Muscle layer of colon (tissue), 2 donors: ENCODE measurements around the gene TGFB3.

Experiments used
- H3K27ac ChIP-seq: one replicate; pipeline ENCODE4 v1.7.0; 2013; ENCODE audit warnings: low read depth, mild to moderate bottlenecking, low read length, moderate library complexity
- H3K27me3 ChIP-seq, 2 donors: one replicate each; pipeline ENCODE4 v1.7.0; 2013; ENCODE audit warnings: low read length in 2 of 2, mild to moderate bottlenecking in 2 of 2; ENCODE audit not compliant: insufficient read depth in 2 of 2, control insufficient read depth in 1 of 2
- H3K36me3 ChIP-seq: one replicate; pipeline ENCODE4 v1.7.0; 2013; ENCODE audit warnings: mild to moderate bottlenecking, low read length; ENCODE audit not compliant: insufficient read depth
- H3K4me1 ChIP-seq: one replicate; pipeline ENCODE4 v1.7.0; 2013; ENCODE audit warnings: mild to moderate bottlenecking, low read length; ENCODE audit not compliant: insufficient read depth
- H3K4me3 ChIP-seq, 2 donors: one replicate each; pipeline ENCODE4 v1.7.0; 2013; ENCODE audit warnings: low read length in 2 of 2, low read depth in 1 of 2, mild to moderate bottlenecking in 1 of 2, moderate library complexity in 1 of 2
- H3K9ac ChIP-seq: one replicate; pipeline ENCODE4 v1.7.0; 2013; ENCODE audit warnings: low read length
- H3K9me3 ChIP-seq: one replicate; pipeline ENCODE4 v1.7.0; 2013; ENCODE audit warnings: mild to moderate bottlenecking, low read length
- donor health status: abdominal sarcoma.
- donor health status: Adenocarcinoma of cecum.

TGFB3 gene

DNA sequence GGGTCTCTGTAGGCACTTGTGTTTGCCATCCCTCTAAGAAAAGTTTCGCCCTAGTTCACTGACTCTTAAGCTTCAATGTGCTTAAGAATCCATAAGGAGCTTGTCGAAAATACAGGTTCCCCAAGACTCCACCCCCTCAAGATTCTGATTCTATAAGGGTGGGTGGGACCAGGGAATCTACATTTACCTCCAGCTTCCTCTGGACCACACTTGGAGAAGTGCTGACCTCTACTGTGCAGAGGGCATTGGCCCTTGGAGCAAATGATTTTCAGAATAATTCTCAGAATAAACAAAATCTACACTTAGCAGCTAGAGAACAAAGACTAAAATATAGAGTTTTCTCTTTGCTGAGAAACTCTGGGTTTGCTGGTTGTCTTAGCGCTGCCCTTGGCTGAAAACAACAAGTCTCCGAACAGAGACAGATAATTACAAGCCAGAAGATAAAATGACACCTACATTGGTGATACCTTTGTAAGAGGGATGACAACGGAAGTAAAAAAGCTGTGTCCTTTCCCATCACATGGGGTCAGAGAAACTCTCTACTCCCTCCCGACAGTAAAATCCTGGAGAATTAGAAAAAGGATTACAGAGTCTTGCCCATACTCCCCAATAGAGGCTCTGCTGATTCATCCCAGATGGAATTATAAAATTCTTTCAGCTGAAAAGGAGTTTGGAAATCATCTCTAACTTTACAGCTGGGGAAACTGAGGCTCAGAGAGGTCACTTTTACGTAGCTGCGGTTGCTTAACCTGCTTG, 4.8 kb downstream of the TGFB3 start:
- Histone ChIP-seq H3K27ac (no peak overlapping the region), H3K9me3 (no peaks in the 10 kb centered on the region), H3K4me1 (peaks cover 26% of the 10 kb centered on the region), H3K9ac (no peak overlapping the region), H3K4me3 (no peak overlapping the region), H3K36me3 (no peaks in the 10 kb centered on the region), H3K27me3 (no peaks in the 10 kb centered on the region)

DNA sequence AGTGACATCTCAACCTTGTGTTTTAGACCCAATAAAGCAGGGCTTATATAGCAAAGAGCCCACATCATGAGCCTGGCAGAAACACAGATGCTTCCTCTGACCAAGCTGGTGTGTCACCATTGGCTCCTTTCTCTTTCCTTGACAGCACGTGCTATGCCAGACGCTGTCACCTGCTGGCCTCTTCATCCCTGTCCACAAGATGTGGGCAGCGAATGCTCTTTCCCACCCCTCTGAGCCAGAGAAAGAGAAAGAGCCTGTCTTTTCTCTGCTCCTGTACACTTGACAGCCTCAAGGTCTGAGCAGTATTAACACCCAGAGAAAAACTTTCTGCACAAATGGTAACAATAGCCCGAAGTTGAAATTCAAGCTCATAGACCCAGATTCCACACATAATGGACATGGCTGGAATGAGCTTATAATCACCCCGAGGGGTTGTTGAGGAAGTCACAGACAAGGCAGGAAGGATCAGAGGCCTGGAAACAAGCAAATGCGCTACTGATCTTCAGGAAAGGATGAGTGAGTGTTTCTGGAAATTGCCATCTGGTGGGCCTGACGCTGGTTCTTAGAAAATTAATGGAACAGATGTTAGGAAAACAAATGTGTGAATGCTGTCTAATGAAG, 8.9 kb downstream of the TGFB3 start:
- Histone ChIP-seq H3K27ac (no peak overlapping the region), H3K4me3 (no peak overlapping the region)

GRCh38 chr14:75971509-75971908, 10.3 kb downstream of the TGFB3 start:
- Histone ChIP-seq H3K4me1 (no peaks in the 10 kb centered on the region), H3K27me3 (no peaks in the 10 kb centered on the region), H3K9me3 (no peaks in the 10 kb centered on the region), H3K4me3 (no peak overlapping the region), H3K36me3 (peaks cover 12% of the 10 kb centered on the region), H3K9ac (no peak overlapping the region), H3K27ac (no peak overlapping the region)

More for the DNA sequence above, 8.9 kb downstream of the TGFB3 start:
- Histone ChIP-seq H3K36me3 (peaks cover 10% of the 10 kb centered on the region), H3K4me1 (no peaks in the 10 kb centered on the region), H3K27me3 (no peaks in the 10 kb centered on the region), H3K9ac (no peak overlapping the region), H3K9me3 (no peaks in the 10 kb centered on the region)

- no peaks in the 10 kb centered on the region for H3K4me1 ChIP-seq
- no peak overlapping the region for H3K27ac ChIP-seq
- H3K9me3 ChIP-seq: no peaks in the 10 kb centered on the region
- H3K27me3 ChIP-seq: no peaks in the 10 kb centered on the region
- H3K9ac ChIP-seq: no peak overlapping the region
- H3K4me3 ChIP-seq: no peak overlapping the region
- H3K36me3 ChIP-seq: peaks cover 18% of the 10 kb centered on the region
Measured at GRCh38 chr14:75970989-75971388, 10.8 kb downstream of the TGFB3 start.

GRCh38 chr14:75969891-75970290, 11.9 kb downstream of the TGFB3 start:
- H3K4me3 ChIP-seq: no peak overlapping the region
- H3K36me3 ChIP-seq: peaks cover 29% of the 10 kb centered on the region
- no peaks in the 10 kb centered on the region for H3K27me3 ChIP-seq
- no peak overlapping the region for H3K27ac ChIP-seq
- H3K9me3 ChIP-seq: no peaks in the 10 kb centered on the region
- no peaks in the 10 kb centered on the region for H3K4me1 ChIP-seq
- no peak overlapping the region for H3K9ac ChIP-seq

DNA sequence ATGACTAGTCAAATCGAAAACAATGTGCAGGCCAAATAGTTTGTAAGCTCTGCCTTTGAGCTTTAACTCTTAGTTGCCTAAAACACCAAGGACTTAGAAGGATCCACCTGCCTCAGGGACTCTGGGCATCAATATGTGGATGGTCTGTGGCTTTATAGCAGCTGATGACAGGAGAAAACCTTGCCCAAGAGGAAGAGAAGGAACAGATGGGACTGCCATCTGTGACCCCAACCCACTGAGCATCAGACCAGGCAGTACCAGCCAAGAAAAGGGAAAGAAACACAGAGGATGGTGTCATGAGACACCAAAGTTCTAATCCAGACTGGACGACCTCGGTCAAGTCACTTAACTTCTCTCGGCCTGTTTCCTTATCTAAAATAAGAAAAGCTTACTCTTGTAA, 12.7 kb downstream of the TGFB3 start:
- Histone ChIP-seq H3K4me3 (no peak overlapping the region), H3K36me3 (peaks cover 32% of the 10 kb centered on the region), H3K27me3 (no peaks in the 10 kb centered on the region), H3K9me3 (no peaks in the 10 kb centered on the region), H3K4me1 (no peaks in the 10 kb centered on the region), H3K9ac (no peak overlapping the region), H3K27ac (no peak overlapping the region)

DNA sequence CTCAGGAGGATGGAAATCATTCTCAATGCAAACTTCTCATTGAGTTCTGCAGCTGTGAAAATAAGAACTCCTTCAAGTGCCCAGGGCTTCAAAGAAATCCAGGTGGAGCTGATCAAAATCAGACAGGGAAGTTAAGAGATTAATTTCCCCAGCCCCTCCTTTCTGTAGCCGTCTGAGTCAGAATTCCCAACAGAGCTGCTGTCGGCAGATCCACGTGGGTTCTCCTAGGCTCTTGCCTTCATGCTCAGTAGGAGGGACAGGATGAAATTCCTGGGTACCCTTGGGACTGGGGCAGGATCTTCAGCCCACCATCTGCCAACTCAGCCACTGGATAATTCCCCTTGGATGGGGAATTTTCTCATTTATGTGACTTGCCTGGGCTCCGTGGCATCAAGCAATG, 13.3 kb downstream of the TGFB3 start:
- no peaks in the 10 kb centered on the region for H3K9me3 ChIP-seq
- H3K4me3 ChIP-seq: no peak overlapping the region
- H3K9ac ChIP-seq: no peak overlapping the region
- no peak overlapping the region for H3K27ac ChIP-seq
- H3K4me1 ChIP-seq: no peaks in the 10 kb centered on the region
- H3K27me3 ChIP-seq: no peaks in the 10 kb centered on the region
- H3K36me3 ChIP-seq: peaks cover 34% of the 10 kb centered on the region

DNA sequence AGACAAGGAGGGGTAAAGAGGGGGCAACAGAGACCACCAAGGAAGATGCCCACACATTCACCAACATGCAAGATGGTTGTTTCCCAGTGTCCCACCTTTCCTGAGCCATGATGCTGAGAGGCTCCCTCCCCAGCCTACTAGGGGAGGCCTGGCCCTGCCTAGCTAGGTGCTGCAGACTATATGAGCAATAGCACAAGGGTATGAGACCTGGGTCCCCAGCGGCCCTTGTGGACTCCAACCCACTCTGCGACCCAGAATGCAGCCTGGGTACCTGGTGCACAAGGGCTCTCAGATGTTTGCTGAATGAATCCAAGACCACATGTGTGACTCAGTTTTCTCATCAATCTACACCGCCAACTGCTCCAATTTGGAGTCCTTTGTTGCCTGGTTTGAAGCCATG, 13.9 kb downstream of the TGFB3 start:
- no peak overlapping the region for H3K27ac ChIP-seq
- peaks cover 40% of the 10 kb centered on the region for H3K36me3 ChIP-seq
- H3K9ac ChIP-seq: no peak overlapping the region
- H3K4me3 ChIP-seq: no peak overlapping the region
- H3K9me3 ChIP-seq: no peaks in the 10 kb centered on the region
- H3K27me3 ChIP-seq: no peaks in the 10 kb centered on the region
- no peaks in the 10 kb centered on the region for H3K4me1 ChIP-seq

- Histone ChIP-seq H3K9ac (no peak overlapping the region), H3K27me3 (no peaks in the 10 kb centered on the region), H3K4me1 (no peaks in the 10 kb centered on the region), H3K4me3 (no peak overlapping the region), H3K27ac (no peak overlapping the region), H3K36me3 (peaks cover 56% of the 10 kb centered on the region), H3K9me3 (no peaks in the 10 kb centered on the region)
Measured at GRCh38 chr14:75961662-75962061, 20.1 kb downstream of the TGFB3 start.

DNA sequence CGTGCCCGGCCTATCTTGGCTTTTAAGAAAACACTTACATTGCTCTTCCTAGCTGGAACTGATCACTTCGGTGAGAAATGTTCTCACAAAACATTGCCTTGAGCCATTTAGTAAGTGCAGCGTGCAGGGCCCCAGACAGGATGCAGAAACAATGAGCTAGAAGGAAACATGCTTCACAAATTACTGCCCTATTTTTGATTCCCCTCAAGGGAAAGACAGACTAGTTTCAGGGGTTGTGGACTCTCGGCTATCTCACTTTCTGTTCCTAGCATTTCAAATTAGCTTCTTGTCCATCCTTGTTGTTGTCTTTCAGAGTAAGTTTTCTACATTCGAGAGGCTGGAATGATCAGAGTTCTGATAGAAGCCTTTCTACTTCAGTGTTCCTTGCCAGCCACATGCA, 21.6 kb downstream of the TGFB3 start:
- Histone ChIP-seq H3K27ac (no peak overlapping the region), H3K36me3 (peaks cover 42% of the 10 kb centered on the region), H3K4me1 (no peaks in the 10 kb centered on the region), H3K27me3 (no peaks in the 10 kb centered on the region), H3K9me3 (no peaks in the 10 kb centered on the region), H3K9ac (no peak overlapping the region), H3K4me3 (no peak overlapping the region)

DNA sequence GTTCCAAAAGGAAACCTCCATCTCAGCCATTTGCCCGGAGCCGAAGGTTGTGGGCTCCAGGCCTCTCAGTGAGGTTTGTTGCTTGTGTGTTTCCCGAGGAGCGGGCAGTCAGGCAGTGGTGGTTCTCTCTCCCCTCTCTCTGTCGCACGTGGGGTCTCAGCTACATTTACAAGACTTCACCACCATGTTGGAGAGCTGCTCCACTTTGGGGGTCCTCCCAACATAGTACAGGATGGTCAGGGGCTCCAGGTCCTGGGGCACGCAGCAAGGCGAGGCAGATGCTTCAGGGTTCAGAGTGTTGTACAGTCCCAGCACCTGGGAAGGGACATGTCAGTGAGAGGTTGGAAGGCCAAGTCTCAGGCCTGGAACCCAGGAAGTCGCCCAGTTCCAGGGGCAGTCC, 22.8 kb downstream of the TGFB3 start:
- H3K4me1 ChIP-seq: no peaks in the 10 kb centered on the region
- no peak overlapping the region for H3K27ac ChIP-seq
- no peaks in the 10 kb centered on the region for H3K27me3 ChIP-seq
- no peaks in the 10 kb centered on the region for H3K9me3 ChIP-seq
- no peak overlapping the region for H3K4me3 ChIP-seq
- peaks cover 35% of the 10 kb centered on the region for H3K36me3 ChIP-seq
- H3K9ac ChIP-seq: no peak overlapping the region

GRCh38 chr14:75952489-75952888, 29.3 kb downstream of the TGFB3 start:
- H3K27me3 ChIP-seq: no peaks in the 10 kb centered on the region
- no peaks in the 10 kb centered on the region for H3K36me3 ChIP-seq
- no peak overlapping the region for H3K9ac ChIP-seq
- H3K9me3 ChIP-seq: no peaks in the 10 kb centered on the region
- H3K4me1 ChIP-seq: no peaks in the 10 kb centered on the region
- H3K4me3 ChIP-seq: no peak overlapping the region
- H3K27ac ChIP-seq: no peak overlapping the region
